GM21576 (cell line): ENCODE measurements around the gene ADARB1.

ENCODE experiments used
- ATAC-seq: cut with Tn5 transposase; IDR thresholded peaks from one replicate; pipeline ENCODE4 v1.9.1; 2021; ENCODE audit warnings: mild to moderate bottlenecking, moderate library complexity; ENCODE audit not compliant: unreplicated experiment

Gene ADARB1

GRCh38 chr21:45146801-45147200 is 72.4 kb downstream of the ADARB1 start:
- no peak for ATAC-seq

DNA sequence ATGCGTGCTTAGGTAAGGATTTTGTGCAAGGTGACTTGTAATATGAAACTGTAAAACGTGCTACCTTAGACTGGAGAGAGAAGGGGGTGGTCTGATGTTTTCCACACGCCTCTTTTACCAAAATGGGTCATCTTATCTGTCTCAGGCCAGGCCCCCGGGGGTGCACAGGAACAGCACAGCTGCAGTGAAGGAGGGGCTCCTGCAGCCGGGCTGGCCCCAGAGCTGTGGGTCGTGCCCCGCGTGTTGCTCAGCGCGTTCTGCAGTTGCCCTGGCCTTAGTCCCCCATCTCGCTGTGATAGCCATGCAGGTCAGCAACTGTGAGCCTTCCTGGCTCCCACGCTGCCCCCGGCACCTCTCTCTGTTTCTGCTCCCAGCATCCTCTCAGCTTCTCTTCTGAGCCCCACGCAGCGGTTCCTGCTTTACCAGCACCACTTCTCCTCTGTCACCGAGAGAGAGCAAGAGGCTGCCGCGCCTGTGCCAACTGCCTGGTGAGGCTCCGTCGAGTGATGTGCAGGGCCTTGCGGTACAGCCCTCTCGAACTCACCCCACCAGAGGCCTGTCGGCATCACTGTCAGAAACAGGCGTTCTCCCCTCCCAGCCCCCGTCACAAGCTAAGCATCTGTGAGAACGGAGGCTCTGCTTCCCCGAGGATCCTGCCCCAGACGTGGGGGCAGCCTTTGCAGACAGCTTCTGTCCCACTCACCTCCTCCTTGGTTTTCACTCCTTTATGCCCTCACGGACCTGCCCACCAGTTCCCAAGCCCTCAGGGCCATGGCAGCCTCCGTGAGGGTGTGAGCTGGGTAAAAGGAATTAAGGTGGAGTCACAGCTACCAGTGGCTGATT is 73.3 kb downstream of the ADARB1 start:
- ATAC-seq, result no peak

DNA sequence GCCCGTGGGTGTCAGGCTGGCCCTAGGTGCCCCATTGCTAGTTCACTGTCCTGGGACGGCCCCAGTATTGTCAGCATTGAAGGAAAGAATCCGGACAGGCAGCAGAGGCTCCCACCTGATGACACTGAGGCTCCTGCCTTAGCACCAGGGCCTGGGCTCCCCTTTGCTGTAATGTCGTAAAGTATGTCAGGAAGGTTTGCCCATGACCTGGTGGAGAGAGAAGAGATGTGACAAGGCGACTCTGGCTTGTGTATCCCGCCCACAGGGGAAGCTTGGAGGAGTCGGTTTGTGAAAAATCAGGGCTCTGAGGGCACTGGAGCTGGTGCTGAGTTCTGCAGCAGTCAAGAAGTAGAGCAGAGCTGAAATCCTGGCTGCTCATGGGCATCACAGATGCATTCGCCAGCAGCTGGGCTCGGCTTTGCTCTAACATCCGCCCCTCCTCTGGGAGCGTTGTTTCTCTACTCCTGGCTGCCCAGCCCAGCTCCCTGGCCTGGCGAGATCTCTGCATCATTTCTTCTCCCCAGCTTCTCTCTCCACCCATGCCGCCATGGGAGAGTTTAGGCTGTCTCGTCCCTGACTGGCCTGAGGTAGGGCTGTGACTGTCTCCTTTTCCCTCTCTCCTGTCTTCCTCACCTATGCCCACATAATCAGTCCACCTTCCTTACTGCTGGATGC is 74.1 kb downstream of the ADARB1 start:
- ATAC-seq, result no peak

DNA sequence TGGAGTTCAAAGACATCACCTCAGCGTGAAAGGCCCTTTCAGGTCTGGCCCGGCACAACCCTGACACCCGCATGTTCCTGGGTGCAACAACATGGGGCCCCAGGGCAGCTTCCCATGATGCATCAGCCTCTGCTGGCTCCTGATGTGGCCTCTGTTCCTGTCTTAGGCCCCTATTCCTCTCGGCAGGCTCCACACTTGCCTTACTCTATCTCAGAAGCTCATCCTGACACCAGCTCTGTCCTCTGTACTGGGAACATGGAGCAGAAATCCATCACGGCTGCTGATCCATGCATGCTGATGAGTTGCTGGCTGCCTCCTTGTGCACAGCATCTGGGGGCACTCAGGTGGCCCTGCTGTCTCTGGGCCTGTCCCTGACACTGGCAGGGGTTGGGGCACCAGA is 74.6 kb downstream of the ADARB1 start:
- ATAC-seq, result no peak

- no peak for ATAC-seq
Observed at GRCh38 chr21:45150638-45151131, 76.3 kb downstream of the ADARB1 start.

GRCh38 chr21:45151445-45152160 is 77.2 kb downstream of the ADARB1 start:
- no peak for ATAC-seq

DNA sequence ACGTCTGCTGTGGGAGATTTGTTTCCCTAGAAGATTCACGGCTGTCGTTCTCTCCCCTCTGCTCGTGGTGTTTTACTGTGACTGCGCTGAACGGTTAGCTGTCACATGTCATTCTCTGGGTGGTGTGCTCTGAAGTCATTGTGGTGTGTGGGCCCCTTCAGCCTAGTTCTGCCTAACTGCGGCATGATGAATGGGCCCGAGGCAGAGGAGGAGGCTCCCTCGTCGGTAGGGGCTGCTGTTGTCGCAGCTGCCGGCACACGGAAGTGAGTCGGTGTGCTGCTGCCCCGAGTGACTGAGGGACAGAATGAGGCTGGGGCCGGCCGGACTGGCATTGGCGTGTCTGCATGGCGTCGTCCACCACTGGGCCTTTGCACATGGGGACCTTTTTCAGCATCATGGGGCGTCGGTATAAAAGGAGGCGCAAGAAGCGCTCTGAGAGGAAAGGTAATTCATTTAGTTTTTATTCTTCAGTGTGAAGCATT is 77.9 kb downstream of the ADARB1 start:
- ATAC-seq, result no peak

GRCh38 chr21:45153358-45154318 is 79.3 kb downstream of the ADARB1 start:
- no peak for ATAC-seq

DNA sequence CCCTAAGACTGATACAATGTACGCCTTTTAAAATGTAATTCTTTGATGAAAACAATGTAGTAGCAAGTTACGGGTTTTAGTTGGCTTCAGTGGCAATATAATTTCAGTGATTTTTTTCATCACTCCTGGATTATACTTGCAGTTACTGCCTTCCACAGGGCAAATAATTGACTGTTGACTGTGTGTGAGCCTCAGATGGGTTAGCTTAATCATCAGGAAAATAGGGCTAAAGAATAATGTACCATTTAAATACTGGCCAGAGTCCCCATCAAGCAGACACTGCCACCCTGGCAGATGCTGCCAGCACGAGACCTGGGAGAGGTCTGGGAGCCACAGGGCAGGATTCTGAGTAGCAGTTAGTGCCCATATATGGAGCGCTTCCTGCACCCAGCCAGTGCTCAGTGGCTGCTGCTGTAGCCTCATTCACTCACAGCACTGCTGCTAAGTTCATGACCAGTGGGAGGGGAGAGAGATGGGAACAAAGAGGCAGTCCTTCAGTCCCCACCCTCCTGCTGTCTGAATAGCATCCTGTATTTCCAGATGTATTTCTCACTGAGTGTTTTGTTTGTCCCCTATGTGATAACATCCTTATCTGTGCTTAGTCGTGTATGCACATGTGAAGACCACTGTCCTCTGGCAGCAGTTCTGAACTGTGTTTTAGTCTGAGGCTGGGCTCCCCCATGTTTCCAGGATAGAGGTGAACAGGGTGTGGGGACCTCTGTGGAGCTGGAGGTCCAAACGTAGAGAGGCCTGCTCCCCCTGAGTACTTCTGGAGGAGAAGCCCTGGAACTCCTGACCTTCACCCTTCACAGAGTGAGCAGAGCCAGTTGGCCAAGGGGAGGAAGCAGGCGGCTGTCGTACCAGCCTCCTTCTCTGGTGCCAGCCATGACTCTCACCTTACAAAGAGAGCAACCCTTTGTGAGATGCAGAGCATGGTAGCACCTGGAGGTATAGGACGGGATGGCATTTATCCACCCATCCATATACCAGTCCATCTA is 80.4 kb downstream of the ADARB1 start:
- no peak for ATAC-seq

- no peak for ATAC-seq
Observed at GRCh38 chr21:45155910-45156309, 81.5 kb downstream of the ADARB1 start.

- no peak for ATAC-seq
Observed at GRCh38 chr21:45156459-45156858, 82.1 kb downstream of the ADARB1 start.

- no peak for ATAC-seq
Observed at GRCh38 chr21:45157932-45158331, 83.6 kb downstream of the ADARB1 start.

DNA sequence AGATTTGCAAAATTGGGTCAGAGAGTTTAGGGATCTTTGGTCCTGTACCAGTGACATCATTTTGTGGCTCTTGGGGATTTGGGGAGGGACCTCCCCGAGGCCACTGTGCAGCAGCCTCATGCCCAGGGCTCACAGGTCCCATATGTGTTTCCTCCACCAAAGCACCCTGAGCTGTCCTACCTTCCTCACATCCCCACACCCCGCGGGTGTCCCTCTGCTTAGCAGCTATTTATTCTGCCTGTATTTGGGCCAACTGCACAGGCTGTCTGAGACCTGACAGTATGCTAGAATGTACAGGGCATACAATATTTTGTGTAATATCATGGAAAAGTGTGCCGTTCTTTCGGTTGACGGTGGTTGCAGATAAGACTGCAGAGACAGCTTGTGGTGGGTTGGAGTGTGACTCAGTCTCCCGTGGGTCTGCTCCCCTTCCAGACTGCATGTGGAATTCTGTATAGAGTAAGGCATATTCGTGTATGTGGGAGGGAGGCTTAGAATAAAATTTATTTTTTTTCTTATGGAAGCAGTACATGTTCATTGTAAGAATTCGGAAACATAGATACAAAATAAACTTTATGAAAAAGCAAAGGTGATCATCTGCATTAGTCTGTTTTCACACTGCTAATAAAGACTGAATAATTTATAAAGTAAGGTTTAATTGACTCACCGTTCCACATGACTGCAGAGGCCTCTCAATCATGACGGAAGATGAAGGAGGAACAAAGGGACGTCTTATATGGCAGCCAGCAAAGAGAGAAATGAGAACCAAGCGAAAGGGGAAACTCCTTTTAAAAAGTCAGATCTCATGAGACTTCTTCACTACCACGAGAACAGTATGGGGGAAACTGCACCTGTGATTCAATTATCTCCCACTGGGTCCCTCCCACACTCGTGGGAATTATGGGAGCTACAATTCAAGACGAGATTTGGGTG is 84.4 kb downstream of the ADARB1 start:
- no peak for ATAC-seq

- ATAC-seq, result no peak
Observed at GRCh38 chr21:45160198-45160597, 85.8 kb downstream of the ADARB1 start.

DNA sequence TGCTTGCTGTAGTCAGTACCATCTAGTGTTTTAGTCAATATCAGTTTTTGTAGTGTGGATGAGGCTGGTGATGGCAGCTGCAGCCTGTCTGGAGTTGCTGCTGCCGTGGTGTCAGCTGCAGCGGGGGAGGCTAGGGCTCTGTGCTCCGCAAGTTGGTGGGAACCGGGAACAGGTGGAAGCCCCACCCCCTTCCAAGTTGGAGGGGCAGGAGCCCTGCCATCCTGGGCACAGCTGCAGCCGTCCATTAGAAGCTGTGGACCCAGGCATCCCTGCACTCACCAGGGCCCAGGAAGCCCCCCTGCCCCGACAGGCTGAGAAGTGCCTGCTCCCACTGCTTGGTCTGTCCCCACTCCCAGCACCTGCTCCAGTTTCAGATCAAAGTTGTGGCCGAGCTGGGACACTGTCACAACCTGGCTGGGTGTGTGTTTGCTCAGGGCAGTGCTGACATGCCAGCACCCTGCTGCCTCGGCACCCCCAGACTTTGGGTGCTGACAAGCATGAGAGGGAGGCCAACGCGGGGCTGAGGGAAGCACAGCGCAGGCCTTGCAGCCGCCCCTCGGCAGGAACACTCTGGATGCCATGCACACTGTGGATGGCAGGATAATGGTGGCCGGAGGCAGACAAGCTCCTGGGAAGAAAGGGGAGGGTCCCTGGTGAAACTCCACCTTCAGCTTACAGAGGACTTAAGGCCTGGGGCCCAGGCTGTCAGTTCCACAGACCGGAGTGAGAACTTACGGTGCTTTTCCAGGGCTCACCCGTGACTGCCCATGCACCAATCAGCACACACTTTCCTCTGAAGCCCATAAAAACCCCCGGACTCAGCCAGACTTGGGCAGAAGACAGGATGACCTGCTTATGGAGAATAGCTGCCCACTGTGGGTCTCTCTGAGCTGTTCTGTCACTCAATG is 86.9 kb downstream of the ADARB1 start:
- no peak for ATAC-seq

DNA sequence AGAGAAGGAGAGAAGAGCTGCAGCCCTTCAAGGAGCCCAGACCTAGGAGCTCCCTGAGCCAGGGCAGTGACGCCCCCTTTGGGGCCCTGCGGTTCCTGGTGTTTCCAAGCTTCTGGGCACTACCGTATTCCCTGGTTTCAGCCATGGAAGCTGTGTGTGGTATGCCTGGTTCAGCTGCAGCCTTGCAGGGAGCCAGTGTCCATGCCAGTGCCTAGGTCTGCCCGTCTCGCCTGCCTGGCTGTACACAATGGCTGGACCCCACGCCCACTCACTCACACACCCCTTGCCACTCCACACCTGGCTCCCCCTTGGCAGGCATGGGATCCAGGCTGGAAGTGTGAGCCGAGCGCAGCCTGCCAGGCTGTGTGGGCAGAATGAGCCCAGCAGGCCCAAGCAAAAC is 87.7 kb downstream of the ADARB1 start:
- ATAC-seq, result no peak

- no peak for ATAC-seq
Observed at GRCh38 chr21:45162809-45163208, 88.4 kb downstream of the ADARB1 start.
